Stimulated activated CD4-positive, alpha-beta T cell treated with anti-CD3 and anti-CD28 coated beads, Interleukin-4, amount 100 ng/mL, for 1 hour (primary cell): ENCODE data around the gene H3-3A.

ENCODE experiments used
- DNase-seq: peaks from one replicate; pipeline ENCODE4 v3.0.0-alpha.2; 2020

H3-3A gene

DNA sequence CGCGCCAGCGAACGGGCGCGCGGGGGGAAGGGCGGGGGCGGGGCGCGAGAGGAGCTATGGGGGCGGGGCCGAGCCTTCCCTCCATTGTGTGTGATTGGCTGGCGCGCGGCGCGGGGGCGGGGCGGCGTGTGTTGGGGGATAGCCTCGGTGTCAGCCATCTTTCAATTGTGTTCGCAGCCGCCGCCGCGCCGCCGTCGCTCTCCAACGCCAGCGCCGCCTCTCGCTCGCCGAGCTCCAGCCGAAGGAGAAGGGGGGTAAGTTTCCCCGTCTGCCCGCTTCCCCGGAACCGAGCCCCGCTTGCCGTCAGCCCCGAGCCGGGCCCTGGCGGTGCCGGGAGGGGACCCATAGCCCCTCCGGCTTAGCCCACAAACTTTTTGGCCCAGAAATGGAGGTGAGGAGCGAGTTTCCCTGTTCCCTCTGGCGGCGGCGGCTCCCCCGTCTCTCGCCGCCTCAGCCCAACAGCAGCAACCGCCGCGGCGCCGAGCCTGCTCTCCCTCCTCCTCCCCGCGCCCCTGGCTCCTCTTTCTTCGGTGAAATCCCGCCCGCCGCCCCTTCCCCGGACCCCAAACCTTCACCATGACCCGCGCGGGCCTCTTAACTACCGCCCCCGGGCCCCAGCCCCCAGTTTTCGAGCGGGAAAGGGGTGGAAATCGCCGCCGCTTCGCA lies at the start of gene H3-3A:
Gene H3-3A (plus strand): TSS at position 159 of the 666 bp plus-strand sequence. CDS start 1,636 bp downstream, outside the sequence.
- DNase-seq = peak; percentile 99

DNA sequence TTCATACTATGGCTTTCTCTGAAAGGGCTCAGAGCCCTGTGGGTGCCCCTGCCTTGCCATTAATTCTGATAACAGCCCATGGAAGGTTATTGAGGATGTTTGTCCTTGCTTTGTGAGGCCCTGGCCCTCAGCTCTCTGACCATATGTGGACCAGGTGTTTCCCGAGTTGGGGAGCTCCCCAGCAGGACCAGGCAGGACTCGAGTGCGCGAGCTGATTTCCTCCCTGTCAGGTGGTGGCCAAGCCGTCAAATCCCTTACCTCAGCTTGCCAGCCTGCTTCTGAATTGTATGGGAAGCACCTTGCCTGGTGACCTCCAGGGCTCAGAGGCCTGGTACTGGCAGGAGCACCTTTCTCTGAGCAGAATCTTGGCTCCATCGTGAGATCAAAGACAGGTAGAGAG lies 45.4 kb upstream of the H3-3A start:
- no peak for DNase-seq

DNA sequence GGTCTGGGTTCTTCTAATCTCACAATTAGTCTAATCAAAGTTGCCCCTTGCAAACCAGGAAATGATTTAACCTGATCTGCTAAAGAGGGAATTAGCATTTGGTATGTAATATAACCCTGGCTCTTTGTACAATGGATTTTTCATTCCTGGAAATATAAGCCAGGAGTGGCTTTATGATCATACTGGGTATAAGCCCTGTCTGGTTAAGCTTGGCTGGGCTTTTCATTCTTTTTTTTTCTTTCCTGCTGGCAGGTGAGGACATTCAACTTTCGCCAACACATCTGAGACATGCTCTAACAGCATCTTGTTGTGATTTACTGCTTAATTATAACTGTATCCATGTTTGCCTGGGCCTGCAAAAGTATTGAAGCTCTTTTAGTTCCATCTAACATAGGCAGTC lies 42.9 kb upstream of the H3-3A start:
- DNase-seq = no peak

DNA sequence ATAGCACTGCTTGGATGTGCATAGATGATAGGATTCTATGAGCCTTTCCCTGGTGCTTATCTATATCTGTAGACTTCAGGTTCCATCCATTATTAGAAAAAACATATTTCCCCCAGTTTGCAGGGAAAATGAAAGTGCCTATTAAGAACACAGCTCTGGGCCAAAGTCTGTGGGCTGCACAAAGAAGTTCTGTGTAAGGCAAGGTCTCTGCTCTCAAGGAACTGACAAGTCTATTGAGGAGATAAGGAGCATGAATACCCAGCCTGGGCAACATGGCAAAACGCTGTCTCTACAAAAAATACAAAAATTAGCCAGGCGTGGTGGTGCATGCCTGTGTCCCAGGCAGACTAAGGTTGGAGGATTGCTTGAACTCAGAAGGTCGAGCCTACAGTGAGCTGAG lies 41.1 kb upstream of the H3-3A start:
- no peak for DNase-seq

DNA sequence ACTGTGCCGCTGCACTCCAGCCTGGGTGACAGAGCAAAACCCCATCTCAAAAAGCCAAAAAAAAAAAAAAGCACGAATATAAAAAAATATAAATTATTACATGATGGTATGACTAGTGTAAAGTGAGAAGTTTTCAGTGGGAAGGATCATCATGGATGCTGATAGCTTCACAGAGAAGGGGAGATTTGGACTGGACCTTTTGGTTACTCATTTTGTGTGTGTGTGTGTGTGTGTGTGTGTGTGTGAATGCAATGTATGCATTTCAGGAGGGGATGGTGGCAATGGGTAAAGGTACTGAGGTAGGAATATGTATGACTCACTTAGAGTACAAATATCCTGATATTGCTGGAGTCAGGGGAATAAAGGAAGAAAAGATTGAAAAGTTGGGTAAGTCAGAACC lies 40.7 kb upstream of the H3-3A start:
- no peak for DNase-seq

DNA sequence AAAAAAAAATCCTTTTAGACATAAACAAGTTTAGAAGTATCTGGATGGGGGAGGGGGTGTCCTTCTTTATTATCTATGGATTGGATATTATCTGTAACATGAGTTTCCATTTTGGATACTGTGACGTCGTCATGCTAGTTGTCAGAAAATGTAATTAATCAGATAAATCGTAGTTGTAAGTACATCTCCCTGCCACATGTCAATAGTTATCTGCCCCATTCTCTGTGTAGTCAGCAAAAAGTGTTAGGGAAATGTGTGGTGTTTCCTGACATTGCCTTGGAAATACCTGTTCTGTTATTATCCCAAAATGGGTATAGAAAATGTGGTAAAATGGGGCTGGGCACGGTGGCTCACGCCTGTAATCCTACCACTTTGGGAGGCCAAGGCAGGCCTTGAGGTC lies 38.8 kb upstream of the H3-3A start:
- no peak for DNase-seq

DNA sequence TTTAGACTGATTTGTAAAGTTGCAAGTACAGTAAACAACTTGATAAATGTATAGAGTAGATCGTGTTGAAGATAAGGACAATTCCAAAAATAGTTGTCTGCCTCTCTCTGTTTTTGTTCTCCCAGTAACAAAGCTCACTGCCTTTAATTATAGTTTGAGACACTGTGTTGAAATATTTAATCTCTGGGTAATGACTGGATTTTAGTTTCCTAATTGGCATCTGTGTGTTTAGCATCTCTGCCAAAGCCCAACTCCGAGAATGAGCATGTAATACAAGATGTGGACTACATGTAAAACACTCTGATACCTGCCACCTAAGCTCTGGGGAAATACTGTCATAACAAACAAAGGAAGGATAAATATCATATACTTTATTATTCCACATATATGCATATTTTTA lies 35.7 kb upstream of the H3-3A start:
- no peak for DNase-seq

DNA sequence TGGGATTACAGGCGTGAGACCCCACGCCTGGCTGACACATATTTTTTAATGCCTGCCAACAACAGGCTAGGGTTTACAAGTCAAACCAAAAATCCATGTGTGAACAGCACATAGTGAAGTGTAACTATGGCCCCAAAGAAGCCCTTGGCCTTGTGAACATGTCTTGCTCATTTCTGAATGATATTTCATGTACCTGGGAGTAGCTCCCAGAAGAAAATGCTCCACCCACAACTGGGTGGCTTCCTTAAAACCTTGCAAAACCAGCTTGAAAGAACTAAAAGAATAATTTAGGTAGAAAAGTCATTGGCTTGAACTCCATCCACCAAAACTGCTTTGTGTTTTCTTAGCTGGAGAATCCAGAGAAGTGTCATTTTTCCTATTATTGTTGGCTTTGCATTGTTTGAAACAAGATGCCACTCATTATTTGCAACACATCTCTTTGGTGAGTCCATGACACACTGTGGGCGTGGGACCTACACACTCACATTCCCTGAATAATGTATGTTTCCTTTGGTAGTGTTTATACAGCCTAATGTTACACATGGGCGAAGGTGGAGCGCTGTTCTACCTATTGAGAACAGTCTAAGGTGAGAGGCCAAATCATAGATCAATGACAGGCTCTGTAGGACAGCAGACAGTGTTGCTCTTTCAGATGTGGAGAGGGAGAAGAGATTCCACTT lies 34.8 kb upstream of the H3-3A start:
- no peak for DNase-seq

DNA sequence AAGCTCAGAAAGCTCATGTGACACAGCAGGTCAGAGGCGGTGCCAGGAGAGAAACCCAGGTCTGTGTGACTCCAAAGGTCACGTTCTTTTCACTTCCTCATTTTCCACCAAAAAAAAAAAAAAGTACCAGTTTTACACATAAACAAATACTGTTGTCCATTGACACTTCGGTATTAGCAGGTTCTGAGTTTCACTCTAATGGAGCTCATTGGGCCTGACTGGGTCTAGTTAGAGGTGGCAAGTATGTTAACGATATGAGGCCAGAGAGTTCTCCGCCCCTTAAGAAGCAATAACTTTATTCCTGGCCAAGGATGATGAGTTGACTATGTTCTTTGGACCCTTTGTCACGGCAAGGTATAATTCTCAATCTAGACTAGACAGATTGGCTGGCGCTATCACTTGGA lies 33.4 kb upstream of the H3-3A start:
- DNase-seq = no peak

DNA sequence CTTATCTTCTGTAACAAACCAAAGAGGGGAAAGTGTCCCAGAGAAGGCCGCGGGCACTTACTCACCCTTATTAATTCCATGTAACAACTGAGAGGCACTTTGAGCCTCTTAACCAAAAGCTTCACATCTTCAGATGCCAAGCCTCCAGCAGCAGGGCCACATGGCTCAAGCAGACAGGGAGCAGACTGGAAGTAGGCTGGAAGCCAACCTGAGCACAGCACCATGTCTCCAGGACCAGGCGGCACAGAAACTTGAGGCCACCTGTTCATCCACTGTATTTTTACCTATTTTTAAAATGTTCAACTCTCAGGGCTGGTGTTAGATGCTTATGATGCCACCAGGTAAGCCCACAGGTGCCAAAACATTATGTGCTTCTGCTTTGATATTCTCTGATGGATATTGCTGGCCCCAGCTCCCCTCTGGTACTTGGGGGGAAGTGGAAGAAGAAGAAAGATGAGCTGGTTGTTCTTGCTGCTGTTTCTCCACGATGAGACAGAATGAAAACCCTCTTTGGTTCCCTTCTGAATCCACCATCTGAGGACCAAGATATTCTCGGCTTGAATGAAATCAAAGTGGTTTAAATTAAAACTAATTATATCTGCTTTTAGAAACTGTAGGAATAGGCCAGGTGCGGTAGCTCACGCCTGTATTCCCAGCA lies 32.8 kb upstream of the H3-3A start:
- DNase-seq = no peak

DNA sequence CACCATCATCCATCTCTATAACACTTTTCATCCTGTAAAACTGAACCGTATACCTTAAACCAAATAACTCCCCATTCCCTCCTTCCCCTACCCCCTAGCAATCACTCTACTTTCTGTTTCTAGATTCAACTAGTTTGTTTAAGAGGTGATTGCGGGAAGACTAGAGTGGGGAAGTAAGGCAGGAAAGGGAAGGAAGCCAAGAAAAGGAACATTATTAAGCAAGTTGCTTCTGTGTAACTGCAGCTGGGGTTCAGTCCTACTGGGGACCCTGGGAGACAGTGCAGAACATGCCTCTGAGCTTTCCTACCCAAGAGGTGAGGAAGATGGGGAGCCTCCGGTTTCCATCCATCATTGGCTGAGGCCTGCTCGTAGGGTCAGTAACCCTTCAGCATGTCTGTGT lies 28.9 kb upstream of the H3-3A start:
- no peak for DNase-seq

DNA sequence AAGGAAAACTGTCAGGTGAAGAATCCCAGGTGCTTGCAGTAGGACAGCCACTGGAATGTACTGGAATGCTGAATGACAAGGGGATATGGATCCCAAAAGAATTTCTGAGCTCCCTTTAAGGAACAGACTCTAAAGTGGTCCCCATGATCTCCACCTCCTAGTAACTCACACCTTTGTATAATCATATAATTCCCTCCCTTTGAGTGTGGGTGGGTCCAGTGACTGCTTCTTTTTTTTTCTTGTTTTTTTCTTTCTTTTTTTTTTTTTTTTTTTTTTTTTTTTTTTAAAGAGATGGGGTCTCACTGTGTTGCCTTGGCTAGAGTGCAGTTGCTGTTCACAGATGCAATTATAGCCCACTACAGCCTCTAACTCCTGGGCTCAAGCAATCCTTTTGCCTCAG lies 28.5 kb upstream of the H3-3A start:
- no peak for DNase-seq

DNA sequence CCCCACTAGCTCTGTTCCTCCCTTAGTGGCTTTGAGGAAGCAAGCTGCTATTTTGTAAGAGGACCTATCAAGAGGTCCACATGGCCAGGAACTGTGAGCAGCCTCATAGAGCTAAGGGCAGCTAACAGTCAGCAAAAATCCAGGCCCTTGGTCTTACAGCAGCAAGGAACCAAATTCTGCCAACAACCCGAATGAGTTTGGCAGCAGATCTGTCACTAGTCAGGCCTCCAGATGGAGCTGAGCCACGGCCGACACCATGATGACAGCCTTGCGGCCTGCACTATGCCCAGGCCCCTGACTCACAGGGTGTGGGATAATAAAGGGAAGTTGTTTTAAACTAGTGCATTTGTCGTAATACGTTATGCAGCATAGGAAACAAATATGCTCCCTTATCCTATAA lies 28.0 kb upstream of the H3-3A start:
- no peak for DNase-seq

DNA sequence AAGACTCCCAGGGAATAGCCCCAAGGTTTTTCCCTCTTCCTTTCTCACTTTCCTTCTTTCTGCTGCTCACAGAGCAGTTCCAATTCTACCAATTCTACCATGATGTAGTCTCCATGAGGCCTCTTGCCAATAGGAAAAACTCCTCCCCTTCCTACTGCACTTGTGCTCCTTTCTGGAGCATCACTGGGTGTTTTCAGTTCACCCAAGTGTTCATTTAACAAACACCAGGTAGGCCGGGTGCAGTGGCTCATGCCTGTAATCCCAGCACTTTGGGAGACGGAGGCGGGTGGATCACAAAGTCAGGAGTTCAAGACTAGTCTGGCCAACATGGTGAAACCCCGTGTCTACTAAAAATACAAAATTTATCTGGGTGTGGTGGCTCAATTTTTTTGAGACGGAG lies 26.6 kb upstream of the H3-3A start:
- no peak for DNase-seq

DNA sequence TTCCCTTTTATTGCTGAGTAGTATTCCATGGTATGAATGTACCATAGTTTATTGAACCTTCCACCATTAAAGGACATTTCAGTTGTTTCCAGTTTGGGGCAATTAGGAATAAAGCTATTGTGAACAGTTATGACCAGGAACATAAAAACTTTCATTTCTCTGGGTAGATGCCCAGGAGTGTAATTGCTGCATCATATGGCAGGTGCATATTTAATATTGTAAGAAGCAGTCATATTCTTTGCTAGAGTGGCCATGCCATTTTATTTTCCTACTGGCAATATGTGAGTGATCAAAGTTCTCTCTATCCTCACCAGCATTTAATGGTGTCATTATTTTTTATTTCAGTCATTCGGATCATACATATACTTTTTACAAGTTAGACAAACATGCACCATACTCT lies 23.9 kb upstream of the H3-3A start:
- no peak for DNase-seq

DNA sequence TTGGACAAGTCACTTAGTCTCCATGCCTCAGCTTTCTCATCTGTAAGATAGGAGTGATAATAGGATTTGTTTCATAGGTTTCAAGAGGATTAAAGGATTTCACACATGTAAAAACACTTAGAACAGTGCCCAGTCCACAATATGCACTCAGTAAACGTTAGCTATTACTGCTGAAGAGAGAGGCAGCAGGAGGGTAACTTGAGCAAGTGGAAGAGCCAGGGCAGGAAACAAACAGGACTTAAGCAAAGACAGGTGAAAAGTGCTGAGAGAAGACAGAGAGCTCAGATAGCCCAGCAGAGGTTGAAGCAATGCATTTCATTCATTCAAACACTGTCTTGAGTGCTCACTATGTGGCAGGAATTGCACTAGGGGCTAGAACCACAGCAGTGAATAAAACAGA lies 21.1 kb upstream of the H3-3A start:
- DNase-seq = no peak

DNA sequence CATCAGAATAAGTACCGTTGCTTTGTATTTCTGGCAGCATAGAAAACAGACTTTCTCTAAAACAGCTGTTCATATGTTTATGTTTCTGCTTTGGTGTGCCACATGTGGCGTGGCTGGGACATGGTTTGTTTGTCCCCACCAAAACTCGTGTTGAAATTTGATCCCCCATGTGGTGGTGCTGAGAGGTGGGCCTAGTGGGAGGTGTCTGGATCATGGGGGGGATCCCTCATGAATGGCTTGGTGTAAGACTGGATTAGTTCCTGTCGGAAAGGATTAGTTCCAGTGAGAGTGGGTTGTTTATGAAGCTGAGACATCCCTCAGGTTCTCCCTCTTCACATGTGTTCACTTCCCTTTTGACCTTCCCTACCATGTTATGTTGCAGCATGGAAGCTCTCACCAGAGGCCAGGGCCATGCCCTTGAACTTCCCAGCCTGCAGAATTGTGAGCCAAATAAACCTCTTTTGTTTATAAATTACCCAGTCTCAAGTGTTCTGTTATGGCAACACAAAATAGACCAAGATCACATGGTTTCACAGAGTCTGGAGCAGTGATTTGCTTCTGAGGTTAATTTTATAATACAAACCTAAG lies 17.9 kb upstream of the H3-3A start:
- DNase-seq = no peak

DNA sequence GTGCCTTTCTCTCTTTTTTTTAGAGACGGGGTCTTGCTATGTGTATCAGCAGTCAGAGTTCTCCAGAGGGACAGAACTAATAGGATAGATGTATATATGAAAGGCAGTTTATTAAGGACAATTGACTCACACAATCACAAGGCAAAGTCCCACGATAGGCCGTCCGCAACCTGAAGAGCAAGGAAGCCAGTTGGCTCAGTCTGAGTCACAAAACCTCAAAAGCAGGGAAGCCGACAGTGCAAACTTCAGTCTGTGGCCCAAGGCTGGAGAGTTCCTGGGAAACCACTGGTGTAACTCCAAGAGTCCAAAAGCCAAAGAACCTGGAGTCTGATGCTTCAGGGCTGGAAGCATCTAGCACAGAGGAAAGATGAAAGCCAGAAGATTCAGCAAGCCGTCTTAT lies 16.3 kb upstream of the H3-3A start:
- DNase-seq = no peak

DNA sequence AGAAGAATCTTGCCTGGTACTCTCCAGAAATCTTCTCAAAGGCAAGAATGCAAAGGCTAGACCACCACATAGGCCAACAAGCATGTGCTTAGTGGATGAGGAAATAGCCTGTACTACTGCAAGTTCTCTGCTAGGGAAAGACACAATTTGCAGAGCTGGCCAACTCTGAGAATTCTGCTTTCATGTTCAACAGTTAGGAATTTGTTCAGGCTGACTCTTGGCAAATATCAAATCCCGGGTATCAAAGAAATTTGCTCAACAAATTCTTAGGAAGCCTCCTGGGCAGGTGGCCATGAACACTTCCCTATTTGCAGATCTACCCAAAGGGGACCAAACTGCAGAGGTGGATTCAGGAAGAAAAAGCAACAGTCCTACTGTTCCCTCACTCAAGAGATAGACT lies 15.0 kb upstream of the H3-3A start:
- no peak for DNase-seq

DNA sequence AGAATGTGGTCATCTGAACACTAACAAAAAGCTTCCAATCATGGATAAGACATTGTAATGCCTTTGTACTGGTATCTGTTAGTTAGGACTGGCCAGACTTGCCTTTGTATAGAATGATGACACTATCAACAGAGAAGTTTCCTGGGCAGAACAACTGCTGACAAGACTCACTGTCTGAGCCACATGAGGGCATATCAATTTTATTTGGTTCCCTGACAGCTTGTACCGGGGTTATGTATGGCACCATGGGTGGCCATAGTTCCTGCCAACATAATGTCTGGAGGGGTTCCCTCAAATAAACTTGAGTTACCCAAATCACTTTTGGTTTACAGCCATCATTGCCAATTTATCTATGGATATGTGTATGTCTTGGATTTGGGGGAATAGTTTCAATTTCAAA lies 13.6 kb upstream of the H3-3A start:
- no peak for DNase-seq

DNA sequence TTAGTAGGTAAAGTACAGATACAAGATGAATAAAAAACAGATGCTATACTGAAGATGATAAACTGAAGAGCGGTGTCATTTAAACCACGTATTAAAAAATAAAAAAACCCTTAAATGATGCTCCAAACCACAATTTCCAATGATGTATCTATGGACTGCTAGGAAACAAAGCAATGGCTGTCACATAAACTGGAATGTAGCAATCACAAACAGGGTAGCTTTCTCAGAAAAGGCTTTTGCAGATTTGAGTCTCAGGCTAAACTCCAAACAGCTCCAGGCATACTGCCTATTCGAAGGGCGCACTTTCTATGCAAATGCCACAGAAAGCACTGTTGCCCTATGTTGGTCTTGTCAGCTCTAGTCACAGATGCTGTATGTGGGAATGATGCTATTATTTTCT lies 12.4 kb upstream of the H3-3A start:
- no peak for DNase-seq

DNA sequence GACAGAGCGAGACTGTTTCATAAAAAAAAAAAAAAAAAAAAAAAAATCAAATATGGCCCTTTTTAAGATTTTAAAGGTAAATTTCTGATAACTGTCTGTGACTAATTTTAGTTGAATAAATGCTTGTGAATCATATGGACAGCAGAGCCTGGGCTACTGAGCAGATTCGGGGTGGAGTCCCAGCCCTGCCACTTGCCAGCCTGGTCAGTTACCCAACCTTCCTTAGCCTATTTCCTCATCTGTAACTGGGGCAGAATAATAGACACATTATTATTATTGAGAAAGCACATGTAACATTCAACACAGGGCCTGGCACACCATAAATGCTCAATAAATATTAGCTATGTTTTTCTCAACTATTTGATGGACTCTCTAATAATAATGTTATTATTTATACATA lies 11.2 kb upstream of the H3-3A start:
- DNase-seq = no peak

DNA sequence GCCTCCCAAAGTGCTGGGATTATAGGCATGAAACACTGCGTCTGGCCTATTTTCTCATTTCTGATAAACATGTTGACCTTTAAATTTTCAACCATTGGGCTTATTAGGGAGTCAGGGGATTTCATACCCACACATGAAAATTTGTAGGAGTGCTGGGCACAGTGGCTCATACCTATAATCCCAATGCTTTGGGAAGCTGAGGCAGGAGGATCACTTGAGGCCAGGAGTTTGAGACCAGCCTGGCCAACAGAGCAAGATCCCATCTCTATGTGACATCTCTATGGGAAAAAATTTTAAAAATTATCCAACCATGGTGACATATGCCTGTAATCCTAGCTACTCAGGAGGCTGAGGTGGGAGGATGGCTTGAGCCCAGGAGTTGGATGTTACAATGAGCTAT lies 10.5 kb upstream of the H3-3A start:
- no peak for DNase-seq
